AG08395 (cell line): ENCODE measurements around the gene SH2D6.
"Not testable (repeated sequence)": the region's sequence is repeated elsewhere in the genome, so short reads cannot be mapped to it uniquely, and the experiment has no call there.

Source experiments
- DNase-seq: peaks from one replicate; pipeline ENCODE4 v3.0.0; 2012; ENCODE audit warnings: mixed read lengths, low spot score

The SH2D6 gene

DNA sequence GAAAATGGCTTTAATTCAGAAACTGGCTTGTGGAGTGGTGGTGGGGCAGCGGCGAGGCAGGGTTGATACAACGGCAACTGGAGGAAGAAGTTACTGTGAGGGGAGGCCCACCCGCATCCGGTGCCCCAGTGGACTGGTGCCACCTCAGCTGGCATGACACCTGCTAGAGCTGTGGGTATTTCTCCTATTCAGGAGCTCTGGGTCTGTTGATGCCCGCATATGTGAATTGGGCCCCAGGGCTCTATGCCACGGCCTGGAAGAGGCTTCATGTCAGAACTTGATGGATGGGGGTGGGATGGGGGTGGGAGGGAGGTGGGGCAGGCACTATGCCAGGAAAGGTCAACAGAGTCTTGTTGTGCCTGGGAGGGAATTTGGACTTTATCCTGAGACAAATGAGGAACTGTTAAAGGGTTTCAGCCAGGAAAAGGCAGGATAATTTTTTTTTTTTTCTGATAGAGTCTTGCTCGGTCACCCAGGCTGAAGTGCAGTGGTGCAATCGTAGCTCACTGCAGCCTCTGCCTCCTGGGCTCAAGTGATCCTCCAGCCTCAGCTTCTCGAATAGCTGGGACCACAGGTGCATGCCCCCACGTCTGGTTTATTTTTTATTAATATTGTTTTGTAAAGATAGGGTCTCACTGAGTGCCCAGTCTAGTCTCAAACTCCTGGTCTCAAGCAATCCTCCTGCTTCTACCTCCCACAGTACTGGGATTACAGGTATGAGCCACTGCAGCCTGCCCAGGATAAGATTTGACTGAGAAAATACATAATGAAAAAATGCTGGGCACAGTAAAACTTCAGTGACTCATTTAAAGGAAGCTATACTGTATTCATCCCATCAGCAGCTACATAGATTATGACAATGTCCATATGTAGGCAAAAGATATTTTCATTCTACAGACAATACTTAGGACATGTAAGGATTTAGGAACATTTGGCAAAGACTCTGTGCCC lies 52.6 kb downstream of the SH2D6 start:
- DNase-seq: no peak

- no peak for DNase-seq
These were observed 53.7 kb downstream of the SH2D6 start for GRCh38 chr2:85472261-85472660.

- no peak for DNase-seq
These were observed 57.4 kb downstream of the SH2D6 start for GRCh38 chr2:85475799-85476490.

DNA sequence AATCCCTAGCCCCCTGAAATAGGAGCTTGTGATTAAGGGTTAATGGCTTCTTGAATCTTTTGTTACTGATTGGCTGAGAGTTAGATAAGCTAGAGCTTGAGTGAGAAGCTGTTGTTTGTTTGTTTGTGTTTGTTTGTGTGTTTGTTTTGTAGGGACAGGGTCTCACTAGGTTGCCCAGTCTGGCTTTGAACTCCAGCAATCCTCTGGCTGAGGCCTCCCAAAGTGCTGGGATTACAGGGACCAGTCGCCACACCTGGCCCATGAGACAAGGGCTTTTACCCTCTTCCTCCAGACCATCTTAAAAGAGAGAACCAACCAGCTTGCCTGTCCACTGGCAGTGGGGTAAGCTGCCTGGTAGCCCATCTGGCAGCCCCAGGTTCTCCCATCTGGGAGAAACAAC lies 58.1 kb downstream of the SH2D6 start:
- DNase-seq: no peak

GRCh38 chr2:85477884-85478283 lies 59.4 kb downstream of the SH2D6 start:
- no peak for DNase-seq

- no peak for DNase-seq
These were observed 63.6 kb downstream of the SH2D6 start for GRCh38 chr2:85481818-85482777.

DNA sequence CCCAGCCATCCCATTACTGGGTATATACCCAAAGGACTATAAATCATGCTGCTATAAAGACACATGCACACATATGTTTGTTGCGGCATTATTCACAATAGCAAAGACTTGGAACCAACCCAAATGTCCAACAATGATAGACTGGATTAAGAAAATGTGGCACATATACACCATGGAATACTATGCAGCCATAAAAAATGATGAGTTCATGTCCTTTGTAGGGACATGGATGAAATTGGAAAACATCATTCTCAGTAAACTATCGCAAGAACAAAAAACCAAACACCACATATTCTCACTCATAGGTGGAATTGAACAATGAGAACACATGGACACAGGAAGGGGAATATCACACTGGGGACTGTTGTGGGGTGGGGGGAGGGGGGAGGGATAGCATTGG lies 66.1 kb downstream of the SH2D6 start:
- not testable (repeated sequence) for DNase-seq

DNA sequence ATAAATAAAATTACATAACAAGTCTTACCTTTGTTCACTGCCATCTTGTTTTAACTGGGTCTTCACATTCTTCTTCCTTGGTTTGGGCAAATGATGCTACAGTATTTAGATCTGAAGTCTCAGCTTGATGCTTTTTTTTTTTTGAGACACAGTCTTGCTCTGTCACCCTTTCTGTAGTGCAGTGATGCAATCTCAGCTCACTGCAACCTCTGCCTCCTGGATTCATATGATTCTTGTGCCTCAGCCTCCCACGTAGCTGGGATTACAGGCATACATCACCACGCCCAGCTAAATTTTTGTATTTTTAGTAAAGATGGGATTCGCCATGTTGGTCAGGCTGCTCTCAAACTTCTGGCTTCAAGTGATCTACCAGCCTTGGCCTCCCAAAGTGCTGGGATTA lies 67.3 kb downstream of the SH2D6 start:
- DNase-seq: no peak
